Right renal cortex interstitium (tissue), 3 donors: ENCODE data around the gene CDS2. TPM values are rescaled to one million over a fixed set of nuclear protein-coding genes. Genes with fewer than 3 reads are reported as not detected.

Source experiments
- DNase-seq, 3 donors: peaks; one replicate each; pipeline ENCODE4 v3.0.0-alpha.2; 2013; ENCODE audit warnings: low read depth in 3 of 3, low spot score in 2 of 3
- polyA plus RNA-seq, 3 donors: library from polyadenylated mRNA; unstranded; fragments of 120-200 nt; gene quantifications; one replicate each; pipeline ENCODE4 v1.2.1, GENCODE V29; 2013; ENCODE audit not compliant: insufficient read length in 3 of 3

The CDS2 gene
- polyA plus RNA-seq, 3 donors = 37.6 to 43.0 (median 42.5) TPM

DNA sequence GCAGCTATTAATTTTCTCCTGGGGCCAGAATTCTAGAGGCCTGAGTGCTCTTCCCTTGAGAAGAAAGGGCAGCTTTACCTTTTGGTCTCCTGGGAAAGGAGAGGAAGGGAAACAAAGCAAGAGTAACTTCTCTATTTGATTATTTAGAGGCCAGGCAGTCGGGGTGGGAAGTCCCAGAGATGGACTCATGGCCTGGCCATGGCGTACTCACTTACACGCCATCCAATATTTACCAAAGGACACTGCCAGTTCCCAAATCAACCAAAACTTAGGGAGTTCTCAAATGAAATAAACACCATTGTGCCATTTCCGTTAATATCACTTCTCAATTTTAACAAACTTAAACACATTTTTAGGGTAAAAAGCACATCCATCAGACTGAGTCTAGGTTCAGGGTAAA is 76.6 kb downstream of the CDS2 start:
- DNase-seq = no peak

DNA sequence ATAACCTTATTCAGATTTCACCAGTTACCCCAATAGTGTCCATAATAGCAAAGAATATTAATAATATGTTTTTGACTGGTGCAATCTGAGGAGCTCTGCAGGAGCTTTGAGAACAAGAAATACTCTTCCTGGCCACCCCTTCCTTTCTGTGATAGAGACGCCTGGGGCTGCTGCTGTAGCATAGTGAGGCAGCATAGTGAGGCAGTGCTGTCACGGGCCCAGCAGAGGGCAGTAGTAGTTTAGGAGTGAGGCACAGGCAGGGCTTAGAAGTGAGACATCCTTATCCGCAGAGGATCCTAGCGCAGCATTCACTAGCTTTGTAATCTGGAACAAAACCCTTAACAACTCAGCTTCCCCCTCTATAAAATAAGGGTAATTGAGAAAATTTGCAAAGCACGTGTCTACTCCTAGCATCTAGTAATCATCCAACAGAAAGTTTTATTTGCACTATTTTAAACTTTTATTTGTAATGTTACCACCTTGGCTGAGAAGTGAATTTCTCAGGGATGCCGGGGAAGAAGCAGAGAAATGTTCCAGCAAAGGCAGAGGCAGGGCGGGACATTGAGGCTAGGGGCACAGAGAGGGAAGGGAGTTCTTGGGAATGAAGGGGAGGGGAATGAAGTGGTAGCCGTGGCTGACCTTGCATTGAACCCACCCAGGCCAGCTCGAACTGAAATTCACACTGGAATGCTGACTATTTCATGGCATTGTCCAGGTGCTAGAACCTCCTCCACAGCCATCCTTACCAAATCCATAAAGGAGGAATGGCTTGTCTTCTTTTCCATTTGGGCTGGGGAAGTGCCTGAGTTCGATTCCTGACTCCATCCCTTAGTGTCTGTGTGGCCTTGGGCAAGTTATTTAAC is 78.8 kb downstream of the CDS2 start:
- DNase-seq = peak in 2 of 3 donors; percentile 51 to 54

DNA sequence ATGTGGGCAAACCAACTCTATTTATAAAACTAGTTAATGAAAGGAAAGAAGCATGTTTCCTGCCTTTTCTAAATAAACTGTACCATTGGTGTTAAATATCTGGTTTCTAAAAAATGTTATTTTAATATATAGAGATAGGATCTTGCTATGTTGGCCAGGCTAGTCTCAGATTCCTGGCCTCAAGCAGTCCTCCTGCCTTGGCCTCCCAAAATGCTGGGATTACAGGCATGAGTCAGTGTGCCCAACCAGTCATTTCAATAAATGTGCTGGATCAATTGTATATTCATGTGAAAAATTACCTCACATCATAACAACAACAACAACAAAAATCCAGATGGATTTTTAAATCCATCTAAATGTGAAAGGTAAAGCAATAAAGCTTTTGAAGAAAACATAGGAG is 80.3 kb downstream of the CDS2 start:
- no peak for DNase-seq

DNA sequence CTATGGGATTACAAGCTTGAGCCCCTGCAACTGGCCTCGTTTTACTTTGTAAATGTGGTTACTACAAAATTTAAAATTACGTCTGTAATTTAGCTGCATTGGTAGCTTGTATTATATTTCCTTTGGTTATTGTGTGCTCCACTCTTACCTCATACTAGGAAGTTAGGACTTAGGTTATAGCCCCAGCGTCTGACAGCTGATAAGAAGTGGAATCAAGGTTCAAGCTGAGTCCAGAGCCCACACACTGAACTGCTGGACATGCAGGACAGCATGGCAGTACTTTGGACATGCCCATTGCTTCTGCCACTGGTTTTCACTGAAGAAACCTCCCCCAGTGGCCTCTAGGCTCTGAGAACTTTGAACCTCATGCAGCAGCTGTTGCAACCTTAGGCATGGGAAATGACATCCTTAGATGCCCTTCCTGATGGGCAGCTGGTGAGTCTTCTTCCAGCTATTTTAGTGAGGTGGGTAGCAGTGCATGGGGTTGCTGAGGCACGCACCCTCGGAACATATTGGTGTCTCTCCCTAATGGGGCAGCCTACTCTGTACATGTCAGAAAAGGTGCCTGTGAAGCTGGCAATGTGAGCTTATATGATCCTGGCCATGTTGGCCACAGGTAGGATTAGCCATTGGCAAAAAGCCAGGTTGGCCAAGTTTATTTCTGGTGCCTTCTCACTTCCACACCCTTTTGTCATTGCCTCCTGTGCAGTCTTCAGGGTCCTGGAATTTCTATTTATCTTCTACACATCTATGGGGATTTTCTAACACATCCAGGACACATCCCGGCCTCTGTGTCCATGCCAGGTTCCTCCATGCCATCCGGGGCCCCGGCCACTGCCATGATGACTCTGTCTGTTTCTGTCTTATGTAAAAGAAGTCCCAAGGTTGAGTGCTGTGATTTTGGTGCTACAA is 85.3 kb downstream of the CDS2 start:
- DNase-seq = no peak

DNA sequence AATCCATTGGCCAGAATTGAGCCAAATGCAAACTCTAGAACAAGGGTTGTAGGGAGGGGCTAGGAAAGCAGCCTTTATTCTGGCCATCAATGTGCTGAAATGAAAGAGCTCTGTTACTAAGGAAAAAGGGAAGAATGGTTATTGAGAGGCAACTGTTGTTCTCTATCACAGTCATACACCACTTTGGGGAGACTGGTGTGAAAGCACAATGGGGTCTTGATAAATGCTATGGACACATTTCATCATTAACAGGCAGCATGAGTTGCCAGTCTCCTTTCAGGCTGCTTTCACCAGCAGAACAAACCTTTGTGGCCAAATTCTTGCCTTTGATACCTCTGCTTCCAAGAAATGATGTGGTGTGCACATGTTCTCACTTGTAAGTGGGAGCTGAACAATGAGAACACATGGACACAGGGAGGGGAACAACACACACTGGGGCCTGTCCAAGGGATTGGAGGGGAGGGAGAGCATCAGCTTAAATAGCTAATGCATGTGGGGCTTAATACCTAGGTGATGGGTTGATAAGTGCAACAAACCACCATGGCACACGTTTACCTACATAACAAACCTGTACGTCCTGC is 86.2 kb downstream of the CDS2 start:
- DNase-seq = no peak

DNA sequence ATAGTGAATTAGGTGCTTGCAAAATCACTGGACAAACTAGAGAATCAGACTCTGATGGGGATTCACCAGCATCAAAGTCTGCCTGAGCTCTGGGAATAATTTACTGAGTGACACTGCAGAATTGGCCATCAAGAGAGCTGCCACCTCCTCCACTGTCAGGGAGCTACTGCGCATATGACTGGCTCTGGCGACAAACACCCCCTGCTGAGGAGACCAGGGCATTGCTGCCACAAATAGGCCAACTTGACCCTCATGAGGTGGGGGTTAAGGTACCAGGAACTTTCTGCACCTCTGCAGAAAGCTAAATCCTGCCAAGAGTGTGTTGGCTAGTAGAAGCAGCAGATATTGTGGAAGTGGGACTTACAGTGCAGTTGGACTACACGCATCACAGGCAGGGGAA is 88.0 kb downstream of the CDS2 start:
- no peak for DNase-seq

DNA sequence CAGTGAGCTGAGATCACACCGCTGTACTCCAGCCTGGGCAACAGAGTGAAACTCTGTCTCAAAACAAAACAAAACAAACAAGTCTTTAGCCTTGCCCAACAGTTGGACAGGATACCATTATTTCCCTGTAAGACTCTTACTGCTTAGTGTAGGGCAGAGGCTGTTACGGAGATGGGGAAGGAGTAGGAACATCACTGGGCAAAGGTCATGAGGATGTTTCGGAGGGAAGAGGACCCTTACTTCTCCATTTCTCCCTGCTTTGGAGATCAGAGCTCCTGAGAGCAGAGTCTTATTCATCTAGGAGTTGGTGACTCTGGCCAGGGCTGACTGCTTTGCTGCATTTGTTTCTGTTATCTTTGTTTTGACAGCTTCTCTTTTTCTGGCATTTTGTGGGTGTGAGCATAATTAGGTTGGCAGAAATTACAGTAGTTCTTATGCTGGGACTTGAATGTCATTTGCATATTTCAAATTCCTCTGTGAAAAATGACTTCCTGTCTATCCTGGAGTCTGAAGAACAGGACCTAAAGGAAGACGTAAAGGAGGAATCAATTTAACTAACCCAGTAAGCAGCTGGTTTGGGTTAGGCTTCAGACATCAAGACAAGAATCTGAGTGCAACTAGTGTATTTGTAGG is 89.0 kb downstream of the CDS2 start:
- DNase-seq = no peak

DNA sequence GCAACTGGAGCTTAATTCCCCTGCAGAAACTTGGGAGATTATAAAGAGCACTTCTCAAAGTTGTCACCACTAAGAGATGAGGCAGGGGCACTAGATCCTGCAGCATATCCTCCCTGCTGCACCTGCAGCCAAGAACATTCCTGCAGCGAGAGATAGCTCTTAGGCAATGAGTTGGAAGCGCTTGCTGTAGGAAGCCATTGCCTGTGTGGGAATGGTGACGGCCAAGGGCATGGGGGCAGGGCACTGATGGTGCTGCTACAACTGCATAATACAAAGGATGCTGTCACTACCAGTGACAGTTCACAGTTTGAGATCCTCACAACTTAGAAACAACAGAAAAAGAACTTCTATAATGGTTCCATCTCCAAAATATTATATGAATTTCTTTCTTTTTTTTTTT is 89.9 kb downstream of the CDS2 start:
- DNase-seq = no peak

DNA sequence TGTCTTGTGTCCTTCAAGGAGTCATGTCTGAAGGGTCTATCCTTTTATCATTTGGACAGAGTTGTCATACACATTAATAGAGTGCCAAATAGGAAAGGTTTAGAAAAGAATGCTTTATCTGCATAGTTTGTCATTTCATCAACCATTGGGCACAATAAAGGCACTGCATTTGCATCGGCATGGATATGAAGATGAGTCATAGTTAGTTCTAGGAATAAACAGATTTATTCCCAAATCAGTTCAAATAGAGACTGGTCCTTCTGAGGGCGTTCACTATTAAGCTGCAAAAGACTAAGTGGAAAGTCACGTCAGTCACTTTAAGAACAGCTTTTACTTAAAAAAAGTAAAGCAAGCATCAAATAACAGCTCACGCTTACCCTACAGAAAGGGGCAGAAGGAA is 90.8 kb downstream of the CDS2 start:
- no peak for DNase-seq

DNA sequence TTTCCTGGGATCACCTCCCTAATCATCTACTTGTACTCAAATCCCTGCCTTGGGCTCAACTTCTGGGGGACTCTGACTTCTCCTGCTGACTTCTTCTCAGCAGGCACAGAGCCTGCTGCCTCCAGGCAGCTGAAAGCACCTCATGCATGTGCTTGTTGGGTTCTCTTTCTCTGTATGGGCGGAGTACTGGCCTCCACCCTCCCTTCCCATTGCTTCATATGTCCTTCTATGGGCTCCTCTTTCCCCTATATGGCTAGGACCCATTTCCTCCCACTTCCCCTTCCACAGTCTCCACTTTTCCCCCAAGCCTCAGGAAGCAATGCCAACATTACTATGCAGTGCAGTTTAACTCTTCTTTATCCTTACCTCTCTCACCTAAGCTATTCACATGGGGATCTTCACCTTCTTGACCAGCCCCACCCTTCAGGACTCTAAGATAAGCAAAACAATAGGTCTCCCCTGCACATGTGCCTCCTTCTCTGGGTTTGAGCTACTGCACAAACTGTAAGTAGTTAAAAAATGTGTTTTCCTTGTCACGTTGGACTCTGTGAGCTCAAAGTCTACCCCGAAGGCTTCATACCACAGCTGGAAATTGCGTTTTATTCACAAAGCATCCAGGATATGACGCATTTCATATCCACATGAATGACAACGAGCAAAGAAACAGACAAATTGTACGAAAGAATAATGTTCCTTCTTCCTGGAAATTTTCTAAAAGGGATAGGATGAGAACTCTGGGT is 93.7 kb downstream of the CDS2 start:
- no peak for DNase-seq

DNA sequence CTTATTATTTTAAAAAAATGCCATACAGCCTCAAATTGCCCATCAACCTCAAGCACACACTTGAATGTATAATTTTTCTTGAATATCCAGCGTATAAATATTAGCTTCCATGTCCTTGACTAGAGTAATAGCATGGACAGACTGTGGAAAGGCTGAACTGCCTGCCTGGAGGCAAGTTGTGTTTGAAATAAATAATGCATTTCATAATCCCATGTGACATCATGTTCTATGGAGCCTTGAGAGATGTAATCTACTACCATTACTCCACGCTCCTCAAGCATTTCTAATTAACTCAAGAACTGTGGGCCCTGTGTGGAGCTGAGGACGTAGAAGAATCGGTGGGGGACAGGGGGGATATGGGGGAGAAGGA is 94.2 kb downstream of the CDS2 start:
- no peak for DNase-seq

DNA sequence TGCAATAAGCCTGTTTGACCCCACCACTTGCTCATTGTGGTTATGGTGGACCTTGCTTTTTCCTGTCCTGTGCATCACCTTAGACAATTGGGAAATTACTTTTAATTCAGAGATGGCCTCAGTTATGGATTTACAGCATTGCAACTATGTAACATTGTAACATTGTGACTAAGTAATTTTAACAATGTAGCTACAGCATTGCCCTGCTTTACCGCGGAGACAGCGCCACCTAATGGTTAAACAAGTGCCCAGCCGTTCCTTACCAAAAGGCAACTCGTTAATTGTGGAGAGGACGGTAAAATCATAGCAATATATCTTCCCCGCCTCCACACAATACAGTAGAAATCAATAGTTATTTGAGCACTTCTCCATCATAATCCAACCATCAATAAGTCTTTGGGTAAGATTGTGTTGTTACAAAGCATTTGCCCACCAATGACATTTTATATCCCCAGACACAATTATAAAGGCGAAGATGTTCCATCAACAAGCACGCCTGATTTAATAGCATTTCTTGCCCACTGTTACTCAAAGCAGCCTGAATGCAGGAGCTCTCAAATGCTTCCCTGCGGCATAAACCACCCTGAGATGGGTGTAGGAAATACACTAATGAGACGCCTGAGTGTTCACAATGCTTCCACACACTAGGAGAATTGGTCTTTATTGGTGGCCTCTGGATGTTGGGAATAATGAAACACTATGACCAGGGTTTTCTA is 96.3 kb downstream of the CDS2 start:
- DNase-seq = peak in 1 of 3 donors; percentile 23

DNA sequence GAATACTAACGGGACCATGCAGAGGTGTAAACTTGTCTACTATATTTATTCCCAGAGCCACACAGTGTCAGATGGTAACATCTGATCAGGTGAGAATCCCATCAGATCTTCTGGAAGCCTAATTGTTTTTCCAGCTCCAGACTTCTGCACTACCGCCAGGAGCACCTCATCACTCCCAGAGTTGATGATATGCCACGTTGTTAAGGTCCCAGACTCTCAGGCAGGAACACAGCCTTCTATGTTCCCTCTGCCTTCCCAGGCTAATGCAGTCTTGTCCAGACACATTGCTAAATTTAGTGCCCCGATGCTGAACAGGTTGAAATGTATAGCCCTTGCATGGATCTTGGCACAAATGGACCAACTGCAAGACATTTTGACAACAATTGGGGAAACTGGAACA is 103.7 kb downstream of the CDS2 start:
- no peak for DNase-seq

DNA sequence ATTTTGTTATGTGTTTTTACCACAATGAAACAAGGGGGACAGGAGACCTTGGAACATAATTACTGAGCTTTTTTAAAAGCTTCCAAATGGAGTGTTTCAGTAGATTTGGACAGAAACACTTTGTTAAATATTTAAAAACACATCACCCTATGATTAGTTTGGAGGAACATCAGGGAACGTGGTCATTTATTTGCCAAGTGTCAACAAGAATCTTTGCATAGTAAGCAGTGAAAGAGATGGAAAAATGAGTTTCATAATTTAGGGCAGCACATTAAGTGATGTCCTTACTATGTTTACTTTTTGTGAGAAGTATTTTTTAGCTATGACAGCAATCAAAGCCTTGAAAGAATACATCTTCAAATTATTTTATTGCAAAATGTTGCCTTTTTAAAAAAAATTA is 107.3 kb downstream of the CDS2 start:
- DNase-seq = no peak

DNA sequence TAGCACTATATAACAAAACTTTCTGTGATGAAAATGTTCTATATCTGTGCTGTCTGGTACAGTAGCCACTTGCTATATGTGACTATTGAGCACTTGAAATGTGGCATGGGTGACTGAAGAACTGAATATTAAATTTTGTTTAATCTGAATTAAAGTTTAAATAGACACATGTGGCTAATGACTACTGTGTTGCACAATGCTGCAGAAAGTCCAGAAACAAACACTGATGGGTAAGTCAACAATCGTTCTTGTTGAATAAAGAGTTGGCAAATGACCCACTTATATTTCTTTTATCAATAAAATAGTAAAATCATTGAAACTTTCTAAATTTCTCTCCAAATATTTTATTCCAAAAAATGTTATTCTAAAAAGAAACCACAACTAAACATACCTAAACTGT is 108.2 kb downstream of the CDS2 start:
- DNase-seq = no peak

Other genes with a start within 250 kb of the CDS2 start
- gene SLC23A2, start 125.5 kb upstream of the CDS2 start, polyA plus RNA-seq = 10 to 100 TPM; 20.5 to 21.0 (median 20.8) TPM
- gene TMEM230, start 13.9 kb upstream of the CDS2 start, polyA plus RNA-seq = 100 to 1,000 TPM; 161 to 181 (median 180) TPM
- gene PCNA, start 7.0 kb upstream of the CDS2 start, polyA plus RNA-seq = 100 to 1,000 TPM; 184 to 208 (median 203) TPM
- gene PROKR2, start 189.9 kb downstream of the CDS2 start, polyA plus RNA-seq = not detected